Activated naive CD8-positive, alpha-beta T cell treated with anti-CD3 and anti-CD28 coated beads for 36 hours (primary cell): Measurements from ENCODE around the gene CD248. TPM values are rescaled to one million over a fixed set of nuclear protein-coding genes. Genes with fewer than 3 reads are reported as not detected.

ENCODE experiments used
- DNase-seq: peaks from one replicate; pipeline ENCODE4 v3.0.0; 2021
- H3K27ac Mint-ChIP-seq: one replicate; pipeline ENCODE4 v1.8.0; 2022; ENCODE audit warnings: mild to moderate bottlenecking, moderate library complexity, mixed read lengths
- H3K27me3 Mint-ChIP-seq: one replicate; pipeline ENCODE4 v1.8.0; 2022; ENCODE audit warnings: mild to moderate bottlenecking, mixed read lengths
- H3K36me3 Mint-ChIP-seq: one replicate; pipeline ENCODE4 v1.8.0; 2021; ENCODE audit warnings: mild to moderate bottlenecking, mixed read lengths
- H3K4me1 Mint-ChIP-seq: one replicate; pipeline ENCODE4 v1.8.0; 2021; ENCODE audit warnings: mixed read lengths
- H3K4me3 Mint-ChIP-seq: one replicate; pipeline ENCODE4 v1.8.0; 2022; ENCODE audit warnings: mild to moderate bottlenecking, moderate library complexity, mixed read lengths
- H3K9me3 Mint-ChIP-seq: one replicate; pipeline ENCODE4 v1.8.0; 2022; ENCODE audit warnings: mixed read lengths
- total RNA-seq, 2 experiments: library from RNA; stranded (reverse); gene quantifications; one replicate each; pipeline ENCODE4 v1.2.3, GENCODE V29; 2021

CD248 gene
- total RNA-seq, 2 experiments from 2014 or later = 11.0 to 11.9 TPM

GRCh38 chr11:66346476-66347424 lies 29.9 kb upstream of the CD248 start:
- H3K4me3 Mint-ChIP-seq = peak overlapping the region; percentile 93
- peaks cover 36% of the 10 kb centered on the region for H3K4me1 Mint-ChIP-seq
- H3K9me3 Mint-ChIP-seq = peaks cover 2% of the 10 kb centered on the region
- peaks cover 9% of the 10 kb centered on the region for H3K36me3 Mint-ChIP-seq
- H3K27ac Mint-ChIP-seq = peak overlapping the region; percentile 51
- DNase-seq = no peak
- H3K27me3 Mint-ChIP-seq = peaks cover 7% of the 10 kb centered on the region

GRCh38 chr11:66345316-66345649 lies 28.4 kb upstream of the CD248 start:
- Mint-ChIP-seq H3K4me3 (peak overlapping the region; percentile 93), H3K4me1 (peaks cover 36% of the 10 kb centered on the region), H3K9me3 (peaks cover 2% of the 10 kb centered on the region), H3K36me3 (peaks cover 11% of the 10 kb centered on the region), H3K27ac (peak overlapping the region; percentile 90), H3K27me3 (peaks cover 7% of the 10 kb centered on the region)
- DNase-seq = no peak

- H3K36me3 Mint-ChIP-seq = peaks cover 11% of the 10 kb centered on the region
- peaks cover 36% of the 10 kb centered on the region for H3K4me1 Mint-ChIP-seq
- H3K9me3 Mint-ChIP-seq = peaks cover 2% of the 10 kb centered on the region
- peak within 1 kb of the TSS; percentile 90 for H3K27ac Mint-ChIP-seq
- DNase-seq = peak; percentile 93
- H3K4me3 Mint-ChIP-seq = peak within 1 kb of the TSS; percentile 93
- peaks cover 7% of the 10 kb centered on the region for H3K27me3 Mint-ChIP-seq
These were observed 27.9 kb upstream of the CD248 start, which contains the start of gene BRMS1 for GRCh38 chr11:66344550-66345315. Gene BRMS1 (minus strand): TSS chr11:66345104. CDS start chr11:66342234, 2,870 bp downstream.

- H3K27ac Mint-ChIP-seq = no peak overlapping the region
- no peak for DNase-seq
- H3K9me3 Mint-ChIP-seq = peaks cover 2% of the 10 kb centered on the region
- H3K36me3 Mint-ChIP-seq = peaks cover 14% of the 10 kb centered on the region
- peaks cover 34% of the 10 kb centered on the region for H3K4me1 Mint-ChIP-seq
- H3K27me3 Mint-ChIP-seq = peaks cover 5% of the 10 kb centered on the region
- peak overlapping the region; percentile 93 for H3K4me3 Mint-ChIP-seq
These were observed 26.3 kb upstream of the CD248 start for GRCh38 chr11:66343176-66343575.

GRCh38 chr11:66341502-66342126 lies 24.8 kb upstream of the CD248 start:
- DNase-seq = no peak
- Mint-ChIP-seq H3K4me3 (no peak overlapping the region), H3K4me1 (peaks cover 45% of the 10 kb centered on the region)

GRCh38 chr11:66340596-66341501 lies 24.0 kb upstream of the CD248 start:
- no peak overlapping the region for H3K27ac Mint-ChIP-seq
- no peak for DNase-seq
- H3K27me3 Mint-ChIP-seq = no peaks in the 10 kb centered on the region
- H3K4me3 Mint-ChIP-seq = no peak overlapping the region
- no peaks in the 10 kb centered on the region for H3K9me3 Mint-ChIP-seq
- peaks cover 44% of the 10 kb centered on the region for H3K4me1 Mint-ChIP-seq
- peaks cover 10% of the 10 kb centered on the region for H3K36me3 Mint-ChIP-seq

More at GRCh38 chr11:66341502-66342126, 24.8 kb upstream of the CD248 start:
- no peaks in the 10 kb centered on the region for H3K9me3 Mint-ChIP-seq
- peaks cover 10% of the 10 kb centered on the region for H3K36me3 Mint-ChIP-seq
- H3K27me3 Mint-ChIP-seq = no peaks in the 10 kb centered on the region
- H3K27ac Mint-ChIP-seq = no peak overlapping the region

GRCh38 chr11:66339686-66340483 lies 23.0 kb upstream of the CD248 start:
- Mint-ChIP-seq H3K27me3 (no peaks in the 10 kb centered on the region), H3K9me3 (no peaks in the 10 kb centered on the region), H3K36me3 (peaks cover 10% of the 10 kb centered on the region), H3K4me3 (no peak overlapping the region), H3K27ac (no peak overlapping the region), H3K4me1 (peaks cover 40% of the 10 kb centered on the region)
- DNase-seq = no peak

- H3K9me3 Mint-ChIP-seq = no peaks in the 10 kb centered on the region
- H3K4me3 Mint-ChIP-seq = no peak overlapping the region
- DNase-seq = no peak
- no peak overlapping the region for H3K27ac Mint-ChIP-seq
- H3K4me1 Mint-ChIP-seq = peaks cover 40% of the 10 kb centered on the region
- H3K27me3 Mint-ChIP-seq = no peaks in the 10 kb centered on the region
- peaks cover 8% of the 10 kb centered on the region for H3K36me3 Mint-ChIP-seq
These were observed 22.4 kb upstream of the CD248 start for GRCh38 chr11:66339162-66339675.

GRCh38 chr11:66338276-66339161 lies 21.7 kb upstream of the CD248 start:
- peak overlapping the region; percentile 30 for H3K27ac Mint-ChIP-seq
- no peaks in the 10 kb centered on the region for H3K9me3 Mint-ChIP-seq
- DNase-seq = no peak
- H3K27me3 Mint-ChIP-seq = no peaks in the 10 kb centered on the region
- H3K4me3 Mint-ChIP-seq = no peak overlapping the region
- H3K36me3 Mint-ChIP-seq = peaks cover 8% of the 10 kb centered on the region
- H3K4me1 Mint-ChIP-seq = peaks cover 35% of the 10 kb centered on the region

GRCh38 chr11:66337103-66337899 lies 20.5 kb upstream of the CD248 start:
- Mint-ChIP-seq H3K4me3 (peak overlapping the region; percentile 78), H3K9me3 (no peaks in the 10 kb centered on the region), H3K27ac (peak overlapping the region; percentile 83), H3K36me3 (peaks cover 8% of the 10 kb centered on the region), H3K4me1 (peaks cover 27% of the 10 kb centered on the region), H3K27me3 (no peaks in the 10 kb centered on the region)
- DNase-seq = no peak

- peaks cover 27% of the 10 kb centered on the region for H3K4me1 Mint-ChIP-seq
- peak within 1 kb of the TSS; percentile 78 for H3K4me3 Mint-ChIP-seq
- peak within 1 kb of the TSS; percentile 83 for H3K27ac Mint-ChIP-seq
- DNase-seq = peak; percentile 82
- no peaks in the 10 kb centered on the region for H3K9me3 Mint-ChIP-seq
- peaks cover 2% of the 10 kb centered on the region for H3K36me3 Mint-ChIP-seq
- no peaks in the 10 kb centered on the region for H3K27me3 Mint-ChIP-seq
These were observed 19.6 kb upstream of the CD248 start, which contains the start of gene RIN1 for GRCh38 chr11:66336234-66337102. Gene RIN1 (minus strand): TSS chr11:66336434. CDS start chr11:66336402, 32 bp downstream.
